ENCODE measurements around the gene TAS1R1. TPM values are rescaled to one million over a fixed set of nuclear protein-coding genes. Genes with fewer than 3 reads are reported as not detected.

The TAS1R1 gene
- total RNA-seq, 2 experiments from 2014 or later = 0.07 TPM; not detected in 1

- intact Hi-C loops (cut with DNase I, micrococcal nuclease) = no loop called here
- peaks cover 20% of the 10 kb centered on the region for H3K4me1 Mint-ChIP-seq
- no peak overlapping the region for H3K27ac Mint-ChIP-seq
- ChIA-PET CTCF (interaction anchor here (1.1 kb wide), 1 partner anchor 12 kb away, joined by 3 read pairs; no protein-coding TSS in a partner anchor), POLR2A (interaction anchor here (0.8 to 1.2 kb wide), 2 partner anchors 10 to 13 kb away, joined by 4 to 6 read pairs; no protein-coding TSS in a partner anchor)
- peak overlapping the region; percentile 80 for H3K4me3 Mint-ChIP-seq
- no peaks in the 10 kb centered on the region for H3K9me3 Mint-ChIP-seq (ENCODE audit: low read depth)
- ATAC-seq (no peak), DNase-seq (peak; percentile 75)
- H3K36me3 Mint-ChIP-seq (ENCODE audit: low read depth) = peaks cover 6% of the 10 kb centered on the region
- H3K27me3 Mint-ChIP-seq = no peaks in the 10 kb centered on the region
Measured at GRCh38 chr1:6614019-6614928, 59.2 kb downstream of the TAS1R1 start.

GRCh38 chr1:6614929-6615785 lies 60.0 kb downstream of the TAS1R1 start:
- POLR2A ChIA-PET = interaction anchor here (0.6 kb wide), 1 partner anchor 34 kb away, joined by 5 read pairs; no protein-coding TSS in a partner anchor
- ATAC-seq (no peak), DNase-seq (peak; percentile 23)
- peak overlapping the region; percentile 66 for H3K4me3 Mint-ChIP-seq
- intact Hi-C loops (cut with DNase I, micrococcal nuclease) = no loop called here
- no peaks in the 10 kb centered on the region for H3K27me3 Mint-ChIP-seq
- CTCF ChIA-PET = interaction anchor here (0.6 to 1.3 kb wide), 4 partner anchors 11 to 150 kb away, joined by 3 to 4 read pairs (median 3); partner anchors contain the start of gene ZBTB48
- peaks cover 14% of the 10 kb centered on the region for H3K36me3 Mint-ChIP-seq (ENCODE audit: low read depth)
- H3K4me1 Mint-ChIP-seq = peaks cover 20% of the 10 kb centered on the region
- no peaks in the 10 kb centered on the region for H3K9me3 Mint-ChIP-seq (ENCODE audit: low read depth)
- H3K27ac Mint-ChIP-seq = peak overlapping the region; percentile 83

- H3K27ac Mint-ChIP-seq = no peak overlapping the region
- intact Hi-C loops (cut with DNase I, micrococcal nuclease) = no loop called here
- no peaks in the 10 kb centered on the region for H3K9me3 Mint-ChIP-seq (ENCODE audit: low read depth)
- ChIA-PET POLR2A (interaction anchor here (0.7 kb wide), 2 partner anchors 8 to 39 kb away, joined by 3 to 5 read pairs; partner anchors contain the start of gene ZBTB48), CTCF (no interaction called here)
- DNase-seq (no peak), ATAC-seq (no peak)
- no peak overlapping the region for H3K4me3 Mint-ChIP-seq
- H3K27me3 Mint-ChIP-seq = no peaks in the 10 kb centered on the region
- peaks cover 37% of the 10 kb centered on the region for H3K36me3 Mint-ChIP-seq (ENCODE audit: low read depth)
- H3K4me1 Mint-ChIP-seq = peaks cover 12% of the 10 kb centered on the region
Measured at GRCh38 chr1:6619045-6619444, 63.9 kb downstream of the TAS1R1 start.

GRCh38 chr1:6621429-6622391 lies 66.6 kb downstream of the TAS1R1 start:
- DNase-seq (no peak), ATAC-seq (no peak)
- H3K4me3 Mint-ChIP-seq = no peak overlapping the region

GRCh38 chr1:6622396-6623152 lies 67.5 kb downstream of the TAS1R1 start:
- ATAC-seq = no peak
- Mint-ChIP-seq H3K27ac (no peak overlapping the region), H3K9me3 (ENCODE audit: low read depth) (no peaks in the 10 kb centered on the region), H3K4me3 (no peak overlapping the region), H3K27me3 (no peaks in the 10 kb centered on the region), H3K36me3 (ENCODE audit: low read depth) (peaks cover 42% of the 10 kb centered on the region), H3K4me1 (peaks cover 20% of the 10 kb centered on the region)
- intact Hi-C loops (cut with DNase I, micrococcal nuclease) = no loop called here
- POLR2A ChIA-PET = interaction anchor here (0.6 to 1.1 kb wide), 2 partner anchors 19 to 76 kb away, joined by 3 to 4 read pairs; no protein-coding TSS in a partner anchor
- DNase-seq = no peak
- CTCF ChIA-PET = interaction anchor here (0.8 to 1.2 kb wide), 2 partner anchors 36 to 136 kb away, joined by 3 read pairs; no protein-coding TSS in a partner anchor

More at GRCh38 chr1:6621429-6622391, 66.6 kb downstream of the TAS1R1 start:
- Mint-ChIP-seq H3K27me3 (no peaks in the 10 kb centered on the region), H3K36me3 (ENCODE audit: low read depth) (peaks cover 35% of the 10 kb centered on the region), H3K4me1 (peaks cover 15% of the 10 kb centered on the region), H3K27ac (no peak overlapping the region), H3K9me3 (ENCODE audit: low read depth) (no peaks in the 10 kb centered on the region)
- ChIA-PET POLR2A (interaction anchor here (0.8 to 1.1 kb wide), 2 partner anchors 18 to 163 kb away, joined by 3 to 5 read pairs; no protein-coding TSS in a partner anchor), CTCF (interaction anchor here (0.8 to 1.4 kb wide), 2 partner anchors 35 to 156 kb away, joined by 3 read pairs; partner anchors contain the start of gene TNFRSF25)
- intact Hi-C loops (cut with DNase I, micrococcal nuclease) = no loop called here

GRCh38 chr1:6623269-6623965 lies 68.3 kb downstream of the TAS1R1 start:
- no peak overlapping the region for H3K4me3 Mint-ChIP-seq
- intact Hi-C loops (cut with DNase I, micrococcal nuclease) = no loop called here
- H3K36me3 Mint-ChIP-seq (ENCODE audit: low read depth) = peaks cover 44% of the 10 kb centered on the region
- ATAC-seq (no peak), DNase-seq (no peak)
- CTCF ChIA-PET = interaction anchor here (0.6 to 1.6 kb wide), 7 partner anchors 9 to 137 kb away, joined by 3 to 7 read pairs (median 3); partner anchors contain the start of genes NOL9, TAS1R1 and ZBTB48
- H3K9me3 Mint-ChIP-seq (ENCODE audit: low read depth) = no peaks in the 10 kb centered on the region
- H3K27ac Mint-ChIP-seq = no peak overlapping the region
- no peaks in the 10 kb centered on the region for H3K27me3 Mint-ChIP-seq
- H3K4me1 Mint-ChIP-seq = peaks cover 26% of the 10 kb centered on the region
- POLR2A ChIA-PET = interaction anchor here (0.6 kb wide), 1 partner anchor 75 kb away, joined by 4 read pairs; no protein-coding TSS in a partner anchor

GRCh38 chr1:6624710-6625583 lies 69.8 kb downstream of the TAS1R1 start, which contains the start of gene THAP3:
Gene THAP3 (plus strand): TSS chr1:6624868. CDS start chr1:6625219, 351 bp downstream.
- Mint-ChIP-seq H3K4me1 (peaks cover 28% of the 10 kb centered on the region), H3K27ac (peak within 1 kb of the TSS; percentile 78), H3K9me3 (ENCODE audit: low read depth) (no peaks in the 10 kb centered on the region), H3K36me3 (ENCODE audit: low read depth) (peaks cover 41% of the 10 kb centered on the region), H3K4me3 (peak within 1 kb of the TSS; percentile 85), H3K27me3 (no peaks in the 10 kb centered on the region)
- POLR2A ChIA-PET = interaction anchor here (0.6 to 0.7 kb wide), 2 partner anchors 21 to 77 kb away, joined by 3 to 6 read pairs; partner anchors contain the start of gene DNAJC11
- peak; percentile 98 for ATAC-seq
- intact Hi-C loops (cut with DNase I, micrococcal nuclease) = loop anchor here (1.0 to 5.0 kb wide), 10 partner anchors 12 to 633 kb away; partner anchors contain the start of genes ZBTB48 (in 2 of the 2), CAMTA1 (in 1 of the 2), DNAJC11 (in 1 of the 2) and KLHL21 (in 1 of the 2)
- peak; percentile 96 for DNase-seq
- CTCF ChIA-PET = interaction anchor here (0.5 to 1.6 kb wide), 5 partner anchors 7 to 139 kb away, joined by 3 to 7 read pairs (median 4); partner anchors contain the start of genes NOL9, TAS1R1 and ZBTB48

GRCh38 chr1:6625584-6626149 lies 70.6 kb downstream of the TAS1R1 start:
- Mint-ChIP-seq H3K9me3 (ENCODE audit: low read depth) (no peaks in the 10 kb centered on the region), H3K4me1 (peaks cover 31% of the 10 kb centered on the region), H3K4me3 (peak overlapping the region; percentile 85), H3K36me3 (ENCODE audit: low read depth) (peaks cover 36% of the 10 kb centered on the region), H3K27me3 (no peaks in the 10 kb centered on the region), H3K27ac (peak overlapping the region; percentile 78)
- ATAC-seq (no peak), DNase-seq (peak; percentile 47)
- CTCF ChIA-PET = interaction anchor here (1.1 kb wide), 1 partner anchor 26 kb away, joined by 9 read pairs; no protein-coding TSS in a partner anchor
- POLR2A ChIA-PET = no interaction called here
- intact Hi-C loops (cut with DNase I, micrococcal nuclease) = loop anchor here (1.0 to 5.0 kb wide), 10 partner anchors 12 to 633 kb away; partner anchors contain the start of genes ZBTB48 (in 2 of the 2), CAMTA1 (in 1 of the 2), DNAJC11 (in 1 of the 2) and KLHL21 (in 1 of the 2)
